Hematopoietic multipotent progenitor cell treated with erythropoietin and hydrocortisone succinate and interleukin-3 and kit ligand, for 4 days (in vitro differentiated cells): ENCODE results near the gene AUH.

ENCODE experiments used
- DNase-seq: peaks from one replicate; pipeline ENCODE4 v3.0.0-alpha.2; 2015

AUH gene

GRCh38 chr9:91289244-91289643 lies 72.5 kb downstream of the AUH start:
- peak; percentile 27 for DNase-seq

- no peak for DNase-seq
Observed at GRCh38 chr9:91285729-91286353, 75.9 kb downstream of the AUH start.

GRCh38 chr9:91282292-91282691 lies 79.4 kb downstream of the AUH start:
- DNase-seq = no peak

- no peak for DNase-seq
Observed at GRCh38 chr9:91279296-91280204, 82.2 kb downstream of the AUH start.

- no peak for DNase-seq
Observed at GRCh38 chr9:91276513-91276912, 85.2 kb downstream of the AUH start.

GRCh38 chr9:91275655-91276054 lies 86.1 kb downstream of the AUH start:
- DNase-seq = no peak

GRCh38 chr9:91274949-91275492 lies 86.7 kb downstream of the AUH start:
- DNase-seq = no peak

GRCh38 chr9:91273853-91274552 lies 87.7 kb downstream of the AUH start:
- DNase-seq = peak; percentile 30

GRCh38 chr9:91271156-91271555 lies 90.6 kb downstream of the AUH start:
- no peak for DNase-seq

GRCh38 chr9:91269907-91270491 lies 91.7 kb downstream of the AUH start:
- no peak for DNase-seq

- no peak for DNase-seq
Observed at GRCh38 chr9:91266448-91266847, 95.3 kb downstream of the AUH start.

GRCh38 chr9:91265514-91265913 lies 96.2 kb downstream of the AUH start:
- no peak for DNase-seq

GRCh38 chr9:91261417-91261816 lies 100.3 kb downstream of the AUH start:
- DNase-seq = no peak

- no peak for DNase-seq
Observed at GRCh38 chr9:91259162-91259561, 102.6 kb downstream of the AUH start.

- peak; percentile 60 for DNase-seq
Observed at GRCh38 chr9:91258451-91258850, 103.3 kb downstream of the AUH start.

- DNase-seq = no peak
Observed at GRCh38 chr9:91256235-91256634, 105.5 kb downstream of the AUH start.

GRCh38 chr9:91255327-91255726 lies 106.4 kb downstream of the AUH start:
- DNase-seq = no peak

GRCh38 chr9:91253488-91253887 lies 108.2 kb downstream of the AUH start:
- DNase-seq = peak; percentile 80

GRCh38 chr9:91248707-91249106 lies 113.0 kb downstream of the AUH start:
- no peak for DNase-seq

GRCh38 chr9:91247278-91247677 lies 114.4 kb downstream of the AUH start:
- DNase-seq = no peak

- no peak for DNase-seq
Observed at GRCh38 chr9:91246846-91247245, 114.9 kb downstream of the AUH start.

GRCh38 chr9:91245431-91246313 lies 116.0 kb downstream of the AUH start:
- DNase-seq = peak; percentile 28
